ENCODE measurements around the gene RAB23. TPM values are rescaled to one million over a fixed set of nuclear protein-coding genes. Genes with fewer than 3 reads are reported as not detected.
"Not testable (repeated sequence)": the region's sequence is repeated elsewhere in the genome, so short reads cannot be mapped to it uniquely, and the experiment has no call there.

RAB23 gene
- polyA plus RNA-seq, 3 donors, result 32.7 to 42.3 (median 35.6) TPM

- DNase-seq (ENCODE audit: extremely low read depth in 1 of 11, low read depth in 9 of 11, low spot score in 4 of 11), result no peak
These were observed 30.0 kb upstream of the RAB23 start for GRCh38 chr6:57252137-57252536.

- no peak for DNase-seq (ENCODE audit: extremely low read depth in 1 of 11, low read depth in 9 of 11, low spot score in 4 of 11)
These were observed 28.2 kb upstream of the RAB23 start for GRCh38 chr6:57250348-57250747.

GRCh38 chr6:57248311-57248895 is 26.3 kb upstream of the RAB23 start:
- DNase-seq (ENCODE audit: extremely low read depth in 1 of 11, low read depth in 9 of 11, low spot score in 4 of 11), result no peak

- no peak for DNase-seq (ENCODE audit: extremely low read depth in 1 of 11, low read depth in 9 of 11, low spot score in 4 of 11)
These were observed 25.5 kb upstream of the RAB23 start for GRCh38 chr6:57247603-57248002.

GRCh38 chr6:57246307-57246706 is 24.2 kb upstream of the RAB23 start:
- no peak for DNase-seq (ENCODE audit: extremely low read depth in 1 of 11, low read depth in 9 of 11, low spot score in 4 of 11)

- no peak for DNase-seq (ENCODE audit: extremely low read depth in 1 of 11, low read depth in 9 of 11, low spot score in 4 of 11)
These were observed 21.8 kb upstream of the RAB23 start for GRCh38 chr6:57243954-57244353.

GRCh38 chr6:57243526-57243925 is 21.4 kb upstream of the RAB23 start:
- not testable (repeated sequence) for DNase-seq (ENCODE audit: extremely low read depth in 1 of 11, low read depth in 9 of 11, low spot score in 4 of 11)

GRCh38 chr6:57242505-57242904 is 20.4 kb upstream of the RAB23 start:
- DNase-seq (ENCODE audit: extremely low read depth in 1 of 11, low read depth in 9 of 11, low spot score in 4 of 11), result no peak

- DNase-seq (ENCODE audit: extremely low read depth in 1 of 11, low read depth in 9 of 11, low spot score in 4 of 11), result no peak
These were observed 4.1 kb upstream of the RAB23 start for GRCh38 chr6:57226221-57226620.

GRCh38 chr6:57224769-57225515 is 2.8 kb upstream of the RAB23 start:
- DNase-seq (ENCODE audit: extremely low read depth in 1 of 11, low read depth in 9 of 11, low spot score in 4 of 11), result no peak

GRCh38 chr6:57222743-57223077 is 603 bp upstream of the RAB23 start:
- peak in 1 of 11 donors; percentile 15 for DNase-seq (ENCODE audit: extremely low read depth in 1 of 11, low read depth in 9 of 11, low spot score in 4 of 11)

- DNase-seq (ENCODE audit: extremely low read depth in 1 of 11, low read depth in 9 of 11, low spot score in 4 of 11), result peak; percentile 41 to 72 (median 62)
These were observed 744 bp downstream of the RAB23 start for GRCh38 chr6:57221191-57221935.

GRCh38 chr6:57220083-57220703 is 1.9 kb downstream of the RAB23 start:
- DNase-seq (ENCODE audit: extremely low read depth in 1 of 11, low read depth in 9 of 11, low spot score in 4 of 11), result no peak

- DNase-seq (ENCODE audit: extremely low read depth in 1 of 11, low read depth in 9 of 11, low spot score in 4 of 11), result no peak
These were observed 4.8 kb downstream of the RAB23 start for GRCh38 chr6:57217270-57217669.

GRCh38 chr6:57216235-57217101 is 5.6 kb downstream of the RAB23 start:
- DNase-seq (ENCODE audit: extremely low read depth in 1 of 11, low read depth in 9 of 11, low spot score in 4 of 11), result no peak

GRCh38 chr6:57215260-57215659 is 6.8 kb downstream of the RAB23 start:
- no peak for DNase-seq (ENCODE audit: extremely low read depth in 1 of 11, low read depth in 9 of 11, low spot score in 4 of 11)

GRCh38 chr6:57210060-57210459 is 12.0 kb downstream of the RAB23 start:
- no peak for DNase-seq (ENCODE audit: extremely low read depth in 1 of 11, low read depth in 9 of 11, low spot score in 4 of 11)

- DNase-seq (ENCODE audit: extremely low read depth in 1 of 11, low read depth in 9 of 11, low spot score in 4 of 11), result no peak
These were observed 13.1 kb downstream of the RAB23 start for GRCh38 chr6:57209030-57209429.

GRCh38 chr6:57207872-57208271 is 14.2 kb downstream of the RAB23 start:
- DNase-seq (ENCODE audit: extremely low read depth in 1 of 11, low read depth in 9 of 11, low spot score in 4 of 11), result no peak

Data from renal cortex interstitium (tissue), 11 donors.